SK-N-SH (cell line): Measurements from ENCODE around the gene MDK.

Experiments
- EZH2phosphoT487 ChIP-seq: fragments of 200-600 bp; sonication (generic); IDR thresholded peaks from 2 replicates; pipeline ENCODE4 v1.6.1; 2017; ENCODE audit warnings: low read depth, mixed run types, mild to moderate bottlenecking, antibody characterized with exemption, moderate library complexity, borderline replicate concordance
- FOXM1 ChIP-seq: IDR thresholded peaks from 2 replicates; pipeline ENCODE4 v1.4.0; 2012; ENCODE audit warnings: low read depth, mild to moderate bottlenecking
- GATA2 ChIP-seq: sonication (generic); formaldehyde crosslinking; IDR thresholded peaks from 2 replicates; pipeline ENCODE4 v1.5.0; 2020; ENCODE audit warnings: mild to moderate bottlenecking, missing genetic modification reagents
- MXI1 ChIP-seq: IDR thresholded peaks from 2 replicates; pipeline ENCODE4 v1.6.1; 2012; ENCODE audit warnings: mild to moderate bottlenecking, low read depth, low read length, improper control_type of control experiment
- NFIC ChIP-seq: IDR thresholded peaks from 2 replicates; pipeline ENCODE4 v1.4.0; 2012; ENCODE audit warnings: borderline replicate concordance
- NRF1 ChIP-seq: IDR thresholded peaks from 2 replicates; pipeline ENCODE4 v1.6.1; 2012; ENCODE audit warnings: low read depth, mild to moderate bottlenecking, low read length
- POLR2AphosphoS5 ChIP-seq: IDR thresholded peaks from 2 replicates; pipeline ENCODE4 v1.6.1; 2012; ENCODE audit warnings: low read depth, low read length
- RFX5 ChIP-seq: IDR thresholded peaks from 2 replicates; pipeline ENCODE4 v1.6.1; 2012; ENCODE audit warnings: mild to moderate bottlenecking, improper control_type of control experiment, low read length
- RXRA ChIP-seq: IDR thresholded peaks from 2 replicates; pipeline ENCODE4 v1.4.0; 2012; ENCODE audit warnings: low read depth, mild to moderate bottlenecking, borderline replicate concordance
- TF ChIP-seq, protein P1 (sequence below): fragments of 200-600 bp; sonication (generic); IDR thresholded peaks from 2 replicates; pipeline ENCODE4 v1.6.1; 2017; ENCODE audit warnings: antibody characterized with exemption, mild to moderate bottlenecking, moderate library complexity
- TF ChIP-seq, protein P2 (sequence below): fragments of 150-350 bp; IDR thresholded peaks from 2 replicates; pipeline ENCODE4 v1.6.1; 2016; ENCODE audit warnings: mild to moderate bottlenecking, low read depth, low read length
- TF ChIP-seq, protein P3 (sequence below): IDR thresholded peaks from 2 replicates; pipeline ENCODE4 v1.4.0; 2012; ENCODE audit warnings: low read depth
- TF ChIP-seq, protein P4 (sequence below): fragments of 150-350 bp; IDR thresholded peaks from 2 replicates; pipeline ENCODE4 v1.6.1; 2017; ENCODE audit warnings: antibody characterized with exemption, low read length, low read depth, borderline replicate concordance

DNA sequence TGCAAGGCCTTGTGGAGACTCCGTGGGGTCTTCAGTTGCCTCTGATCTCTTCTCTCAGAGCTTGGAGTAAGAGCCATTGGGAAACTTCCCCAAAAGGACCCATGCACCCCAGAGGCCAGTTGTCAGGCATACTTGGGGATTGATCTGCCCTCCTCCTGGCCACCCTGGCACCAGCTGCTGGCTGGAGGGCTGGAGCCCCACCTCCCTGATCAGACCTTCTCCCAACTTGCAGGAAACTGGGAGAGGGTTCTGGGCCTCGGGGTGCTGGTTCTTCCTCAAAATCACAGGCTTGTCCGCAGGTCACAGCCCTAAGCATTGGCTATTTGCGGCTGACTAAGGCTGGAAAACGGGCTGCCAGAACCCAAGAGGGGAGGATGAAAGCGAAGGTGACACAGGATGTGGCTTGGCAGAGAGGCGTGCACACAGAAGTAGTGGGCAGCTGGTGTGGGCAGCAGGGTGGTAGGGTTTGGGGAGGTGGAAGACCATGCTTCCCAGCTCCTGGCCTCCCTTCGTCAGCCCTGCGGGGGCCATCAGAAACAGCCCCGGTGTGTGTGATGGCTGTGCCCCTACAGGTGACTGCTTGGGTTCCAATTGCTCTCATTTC lies 35.5 kb upstream of the MDK start:
- TF ChIP-seq, protein P1, sequence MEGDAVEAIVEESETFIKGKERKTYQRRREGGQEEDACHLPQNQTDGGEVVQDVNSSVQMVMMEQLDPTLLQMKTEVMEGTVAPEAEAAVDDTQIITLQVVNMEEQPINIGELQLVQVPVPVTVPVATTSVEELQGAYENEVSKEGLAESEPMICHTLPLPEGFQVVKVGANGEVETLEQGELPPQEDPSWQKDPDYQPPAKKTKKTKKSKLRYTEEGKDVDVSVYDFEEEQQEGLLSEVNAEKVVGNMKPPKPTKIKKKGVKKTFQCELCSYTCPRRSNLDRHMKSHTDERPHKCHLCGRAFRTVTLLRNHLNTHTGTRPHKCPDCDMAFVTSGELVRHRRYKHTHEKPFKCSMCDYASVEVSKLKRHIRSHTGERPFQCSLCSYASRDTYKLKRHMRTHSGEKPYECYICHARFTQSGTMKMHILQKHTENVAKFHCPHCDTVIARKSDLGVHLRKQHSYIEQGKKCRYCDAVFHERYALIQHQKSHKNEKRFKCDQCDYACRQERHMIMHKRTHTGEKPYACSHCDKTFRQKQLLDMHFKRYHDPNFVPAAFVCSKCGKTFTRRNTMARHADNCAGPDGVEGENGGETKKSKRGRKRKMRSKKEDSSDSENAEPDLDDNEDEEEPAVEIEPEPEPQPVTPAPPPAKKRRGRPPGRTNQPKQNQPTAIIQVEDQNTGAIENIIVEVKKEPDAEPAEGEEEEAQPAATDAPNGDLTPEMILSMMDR: no peak
- TF ChIP-seq, protein P2, sequence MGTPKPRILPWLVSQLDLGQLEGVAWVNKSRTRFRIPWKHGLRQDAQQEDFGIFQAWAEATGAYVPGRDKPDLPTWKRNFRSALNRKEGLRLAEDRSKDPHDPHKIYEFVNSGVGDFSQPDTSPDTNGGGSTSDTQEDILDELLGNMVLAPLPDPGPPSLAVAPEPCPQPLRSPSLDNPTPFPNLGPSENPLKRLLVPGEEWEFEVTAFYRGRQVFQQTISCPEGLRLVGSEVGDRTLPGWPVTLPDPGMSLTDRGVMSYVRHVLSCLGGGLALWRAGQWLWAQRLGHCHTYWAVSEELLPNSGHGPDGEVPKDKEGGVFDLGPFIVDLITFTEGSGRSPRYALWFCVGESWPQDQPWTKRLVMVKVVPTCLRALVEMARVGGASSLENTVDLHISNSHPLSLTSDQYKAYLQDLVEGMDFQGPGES: no peak
- TF ChIP-seq, protein P3, sequence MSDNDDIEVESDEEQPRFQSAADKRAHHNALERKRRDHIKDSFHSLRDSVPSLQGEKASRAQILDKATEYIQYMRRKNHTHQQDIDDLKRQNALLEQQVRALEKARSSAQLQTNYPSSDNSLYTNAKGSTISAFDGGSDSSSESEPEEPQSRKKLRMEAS: no peak
- no peak for TF ChIP-seq MXI1
- TF ChIP-seq EZH2phosphoT487: no peak
- no peak for TF ChIP-seq RXRA
- TF ChIP-seq NRF1: no peak
- TF ChIP-seq POLR2AphosphoS5: no peak
- TF ChIP-seq NFIC: no peak
- no peak for TF ChIP-seq FOXM1
- TF ChIP-seq, protein P4, sequence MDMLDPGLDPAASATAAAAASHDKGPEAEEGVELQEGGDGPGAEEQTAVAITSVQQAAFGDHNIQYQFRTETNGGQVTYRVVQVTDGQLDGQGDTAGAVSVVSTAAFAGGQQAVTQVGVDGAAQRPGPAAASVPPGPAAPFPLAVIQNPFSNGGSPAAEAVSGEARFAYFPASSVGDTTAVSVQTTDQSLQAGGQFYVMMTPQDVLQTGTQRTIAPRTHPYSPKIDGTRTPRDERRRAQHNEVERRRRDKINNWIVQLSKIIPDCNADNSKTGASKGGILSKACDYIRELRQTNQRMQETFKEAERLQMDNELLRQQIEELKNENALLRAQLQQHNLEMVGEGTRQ: no peak
- TF ChIP-seq GATA2 (CRISPR knock-in tag): no peak
- TF ChIP-seq RFX5: no peak
